Measurements from ENCODE around the gene TTLL3. TPM values are rescaled to one million over a fixed set of nuclear protein-coding genes. Genes with fewer than 3 reads are reported as not detected.

The TTLL3 gene
- total RNA-seq, 1 experiment from 2014 or later, result 14.6 TPM

- ChIA-PET POLR2A (interaction anchor here (3.8 kb wide), 1 partner anchor 11 kb away, joined by 29 read pairs; the partner anchor contains the start of gene RPUSD3), CTCF (interaction anchor here (0.9 kb wide), 1 partner anchor 115 kb away, joined by 4 read pairs; no protein-coding TSS in a partner anchor)
- H3K9me3 Mint-ChIP-seq (ENCODE audit: unreplicated experiment), result no peaks in the 10 kb centered on the region
- no peaks in the 10 kb centered on the region for H3K27me3 Mint-ChIP-seq (ENCODE audit: insufficient read depth, unreplicated experiment)
- DNase-seq (ENCODE audit: unreplicated experiment), result no peak
- no peak overlapping the region for H3K4me3 Mint-ChIP-seq (ENCODE audit: unreplicated experiment)
- H3K4me1 Mint-ChIP-seq (ENCODE audit: insufficient read depth, unreplicated experiment), result no peaks in the 10 kb centered on the region
- TF ChIP-seq CTCF (IDR thresholded peaks at IDR 0.05; ENCODE audit: unreplicated experiment), result no peak
- BruUV-seq (replicated peaks), result no TSS peak
- intact Hi-C loops (cut with micrococcal nuclease), result no loop called here
- peaks cover 10% of the 10 kb centered on the region for H3K36me3 Mint-ChIP-seq (ENCODE audit: insufficient read depth, unreplicated experiment)
- H3K27ac Mint-ChIP-seq (ENCODE audit: low read depth, unreplicated experiment), result no peak overlapping the region
These were observed 21.2 kb downstream of the TTLL3 start for GRCh38 chr3:9831253-9831652.

- Mint-ChIP-seq H3K27me3 (ENCODE audit: insufficient read depth, unreplicated experiment) (no peaks in the 10 kb centered on the region), H3K4me3 (ENCODE audit: unreplicated experiment) (no peak overlapping the region), H3K27ac (ENCODE audit: low read depth, unreplicated experiment) (no peak overlapping the region), H3K9me3 (ENCODE audit: unreplicated experiment) (no peaks in the 10 kb centered on the region), H3K36me3 (ENCODE audit: insufficient read depth, unreplicated experiment) (peaks cover 15% of the 10 kb centered on the region), H3K4me1 (ENCODE audit: insufficient read depth, unreplicated experiment) (no peaks in the 10 kb centered on the region)
- no peak for DNase-seq (ENCODE audit: unreplicated experiment)
- no TSS peak for BruUV-seq (replicated peaks)
- ChIA-PET CTCF (interaction anchor here (1.0 to 1.2 kb wide), 2 partner anchors 8 to 113 kb away, joined by 3 read pairs; no protein-coding TSS in a partner anchor), POLR2A (interaction anchor here (3.8 kb wide), 1 partner anchor 9 kb away, joined by 29 read pairs; the partner anchor contains the start of gene RPUSD3)
- no peak for TF ChIP-seq CTCF (IDR thresholded peaks at IDR 0.05; ENCODE audit: unreplicated experiment)
- intact Hi-C loops (cut with micrococcal nuclease), result no loop called here
These were observed 23.0 kb downstream of the TTLL3 start for GRCh38 chr3:9833078-9833477.

- CTCF ChIA-PET, result interaction anchor here (0.6 kb wide), 2 partner anchors 79 to 124 kb away, joined by 4 read pairs; no protein-coding TSS in a partner anchor
- Mint-ChIP-seq H3K27ac (ENCODE audit: low read depth, unreplicated experiment) (peak overlapping the region; percentile 30), H3K27me3 (ENCODE audit: insufficient read depth, unreplicated experiment) (no peaks in the 10 kb centered on the region), H3K36me3 (ENCODE audit: insufficient read depth, unreplicated experiment) (peaks cover 18% of the 10 kb centered on the region), H3K4me1 (ENCODE audit: insufficient read depth, unreplicated experiment) (no peaks in the 10 kb centered on the region), H3K4me3 (ENCODE audit: unreplicated experiment) (no peak overlapping the region), H3K9me3 (ENCODE audit: unreplicated experiment) (no peaks in the 10 kb centered on the region)
- TF ChIP-seq CTCF (IDR thresholded peaks at IDR 0.05; ENCODE audit: unreplicated experiment), result no peak
- BruUV-seq (replicated peaks), result no TSS peak
- intact Hi-C loops (cut with micrococcal nuclease), result no loop called here
- POLR2A ChIA-PET, result interaction anchor here (0.6 to 1.6 kb wide), 3 partner anchors 10 to 149 kb away, joined by 3 read pairs; no protein-coding TSS in a partner anchor
- no peak for DNase-seq (ENCODE audit: unreplicated experiment)
These were observed 24.7 kb downstream of the TTLL3 start for GRCh38 chr3:9834520-9835380.

- ChIA-PET POLR2A (no interaction called here), CTCF (no interaction called here)
- Mint-ChIP-seq H3K9me3 (ENCODE audit: unreplicated experiment) (no peaks in the 10 kb centered on the region), H3K27me3 (ENCODE audit: insufficient read depth, unreplicated experiment) (no peaks in the 10 kb centered on the region), H3K4me1 (ENCODE audit: insufficient read depth, unreplicated experiment) (peaks cover 8% of the 10 kb centered on the region), H3K36me3 (ENCODE audit: insufficient read depth, unreplicated experiment) (peaks cover 49% of the 10 kb centered on the region), H3K4me3 (ENCODE audit: unreplicated experiment) (no peak overlapping the region), H3K27ac (ENCODE audit: low read depth, unreplicated experiment) (no peak overlapping the region)
- intact Hi-C loops (cut with micrococcal nuclease), result no loop called here
- TF ChIP-seq CTCF (IDR thresholded peaks at IDR 0.05; ENCODE audit: unreplicated experiment), result no peak
- no TSS peak for BruUV-seq (replicated peaks)
- DNase-seq (ENCODE audit: unreplicated experiment), result no peak
These were observed 27.9 kb downstream of the TTLL3 start for GRCh38 chr3:9837701-9838582.
